Gastrocnemius medialis (tissue), 4 donors: ENCODE results near the gene TTC39A. TPM values are rescaled to one million over a fixed set of nuclear protein-coding genes. Genes with fewer than 3 reads are reported as not detected.

Experiments used
- ATAC-seq, 2 donors: fragments of 150-250 bp; one replicate each; pipeline ENCODE4 v1.9.1; 2016
- DNase-seq, 2 donors: peaks; one replicate each; pipeline ENCODE4 v3.0.0-alpha.2; 2019
- H3K27ac ChIP-seq, 4 donors: fragments of 200-600 bp; sonication (generic); 1 replicate in 1 of 4; 2 replicates in 3 of 4; pipeline ENCODE4 v1.5.1; 2016 to 2018; ENCODE audit warnings: mild to moderate bottlenecking in 2 of 4, moderate library complexity in 1 of 4
- H3K27me3 ChIP-seq, 3 donors: fragments of 200-600 bp; sonication (generic) in 2 of 3; 1 replicate in 1 of 3; 2 replicates in 2 of 3; pipeline versions ENCODE4 v1.5.1 to v1.6.0; 2016 to 2019; ENCODE audit warnings: mild to moderate bottlenecking in 1 of 3, moderate library complexity in 1 of 3
- H3K36me3 ChIP-seq, 2 donors: fragments of 200-600 bp; sonication (generic) in 1 of 2; one replicate each; pipeline ENCODE4 v1.5.1; 2017 to 2018
- H3K4me1 ChIP-seq, 2 donors: fragments of 200-600 bp; sonication (generic) in 1 of 2; one replicate each; pipeline ENCODE4 v1.5.1; 2016 to 2017; ENCODE audit warnings: mild to moderate bottlenecking in 2 of 2
- H3K4me3 ChIP-seq, 4 donors: fragments of 200-600 bp; sonication (generic) in 3 of 4; 1 replicate in 1 of 4; 2 replicates in 3 of 4; pipeline ENCODE4 v1.5.1; 2016 to 2019; ENCODE audit warnings: mild to moderate bottlenecking in 2 of 4
- H3K9me3 ChIP-seq, 3 donors: fragments of 200-600 bp; sonication (generic) in 2 of 3; 1 replicate in 1 of 3; 2 replicates in 2 of 3; pipeline ENCODE4 v1.5.1; 2016 to 2019
- CTCF ChIP-seq, 5 experiments: fragments of 450-650 bp in 3 of 5; fragments of 200-600 bp in 2 of 5; sonication (generic) in 2 of 5; IDR thresholded peaks in 4 of 5; conservative IDR thresholded peaks in 1 of 5; 1 replicate in 4 of 5; 2 replicates in 1 of 5; pipeline ENCODE4 v1.5.1; 2016 to 2019; ENCODE audit warnings: antibody characterized with exemption in 5 of 5, mild to moderate bottlenecking in 3 of 5, moderate library complexity in 3 of 5
- POLR2A ChIP-seq, 2 donors: fragments of 450-650 bp; IDR thresholded peaks; one replicate each; pipeline ENCODE4 v1.6.1; 2017; ENCODE audit warnings: antibody characterized with exemption in 2 of 2, mild to moderate bottlenecking in 2 of 2, moderate library complexity in 2 of 2
- in situ Hi-C, 4 donors: fragments of 200-750 bp; cut with MboI; loops; one replicate each; pipeline versions ENCODE4 v1.15.0 to v1.8.0; 2017; ENCODE audit warnings: low sequenced_read_pairs in 4 of 4
- intact Hi-C: fragments of 100-400 bp; cut with DNase I; formaldehyde crosslinking; loops from one replicate; pipeline ENCODE4 v1.15.1; 2023; ENCODE audit warnings: low total_unique reads
- total RNA-seq, 4 donors: library from RNA; depleted of rRNA; stranded (reverse); fragments of >200 nt; gene quantifications; one replicate each; pipeline versions ENCODE4 v1.1.0 to v1.2.3, GENCODE V29; 2016

Gene TTC39A
- total RNA-seq, 4 donors from 2014 or later = 4.1 to 13.1 (median 8.2) TPM

GRCh38 chr1:51336004-51336403 lies 5.6 kb upstream of the TTC39A start:
- in situ Hi-C loops (no loop called here), intact Hi-C loops (no loop called here)
- TF ChIP-seq POLR2A (IDR thresholded peaks at IDR 0.05) (no peak), CTCF (IDR thresholded peaks at IDR 0.05 in 4 of 5, conservative IDR thresholded peaks at IDR 0.05 in 1 of 5) (no peak)
- DNase-seq (no peak), ATAC-seq (no peak)
- Histone ChIP-seq H3K27ac (no peak overlapping the region), H3K27me3 (no peaks in the 10 kb centered on the region), H3K4me3 (no peak overlapping the region), H3K4me1 (peaks cover 3 to 9% of the 10 kb centered on the region in 2 donors), H3K36me3 (no peaks in the 10 kb centered on the region), H3K9me3 (no peaks in the 10 kb centered on the region)

- DNase-seq = peak; percentile 54 to 73
- Histone ChIP-seq H3K27ac (peak overlapping the region; percentile 31 to 74 (median 66)), H3K9me3 (no peaks in the 10 kb centered on the region), H3K27me3 (no peaks in the 10 kb centered on the region), H3K4me1 (peaks cover 7 to 12% of the 10 kb centered on the region in 2 donors), H3K36me3 (no peaks in the 10 kb centered on the region), H3K4me3 (peak overlapping the region; percentile 52 to 70 (median 62))
- intact Hi-C loops (no loop called here), in situ Hi-C loops (no loop called here)
- peak; percentile 88 to 90 for ATAC-seq
- TF ChIP-seq POLR2A (IDR thresholded peaks at IDR 0.05) = no peak
Observed at GRCh38 chr1:51331206-51332100, 1.1 kb upstream of the TTC39A start.

GRCh38 chr1:51329443-51330325 lies 678 bp downstream of the TTC39A start:
- Histone ChIP-seq H3K36me3 (no peaks in the 10 kb centered on the region), H3K9me3 (no peaks in the 10 kb centered on the region), H3K27me3 (no peaks in the 10 kb centered on the region), H3K4me1 (peaks cover 7 to 12% of the 10 kb centered on the region in 2 donors), H3K4me3 (peak overlapping the region in 1 of 4 donors; percentile 23), H3K27ac (peak overlapping the region in 3 of 4 donors; percentile 3 to 39 (median 22))
- DNase-seq (peak; percentile 36 to 54), ATAC-seq (peak in 1 of 2 donors; percentile 14)
- intact Hi-C loops = no loop called here
- TF ChIP-seq CTCF (IDR thresholded peaks at IDR 0.05 in 4 of 5, conservative IDR thresholded peaks at IDR 0.05 in 1 of 5) = no peak
- no peak for TF ChIP-seq POLR2A (IDR thresholded peaks at IDR 0.05)
- in situ Hi-C loops = no loop called here

- peaks cover 7 to 12% of the 10 kb centered on the region in 2 donors for H3K4me1 ChIP-seq
- DNase-seq (no peak), ATAC-seq (no peak)
- H3K4me3 ChIP-seq = no peak overlapping the region
- H3K9me3 ChIP-seq = no peaks in the 10 kb centered on the region
- in situ Hi-C loops = no loop called here
- no peaks in the 10 kb centered on the region for H3K27me3 ChIP-seq
- TF ChIP-seq POLR2A (IDR thresholded peaks at IDR 0.05) (no peak), CTCF (IDR thresholded peaks at IDR 0.05 in 4 of 5, conservative IDR thresholded peaks at IDR 0.05 in 1 of 5) (no peak)
- H3K27ac ChIP-seq = peak overlapping the region in 2 of 4 donors; percentile 3 to 39
- intact Hi-C loops = no loop called here
- no peaks in the 10 kb centered on the region for H3K36me3 ChIP-seq
Observed at GRCh38 chr1:51328926-51329325, 1.4 kb downstream of the TTC39A start.

- intact Hi-C loops (no loop called here), in situ Hi-C loops (no loop called here)
- Histone ChIP-seq H3K4me3 (no peak overlapping the region), H3K4me1 (peaks cover 7 to 12% of the 10 kb centered on the region in 2 donors), H3K36me3 (no peaks in the 10 kb centered on the region), H3K27me3 (no peaks in the 10 kb centered on the region), H3K9me3 (no peaks in the 10 kb centered on the region), H3K27ac (no peak overlapping the region)
- DNase-seq (no peak), ATAC-seq (no peak)
- TF ChIP-seq POLR2A (IDR thresholded peaks at IDR 0.05) (no peak), CTCF (IDR thresholded peaks at IDR 0.05 in 4 of 5, conservative IDR thresholded peaks at IDR 0.05 in 1 of 5) (no peak)
Observed at GRCh38 chr1:51328279-51328678, 2.1 kb downstream of the TTC39A start.
